NCI-H2107 (cell line): ENCODE results near the gene M6PR.

Source experiments
- DNase-seq: peaks from one replicate; lab custom pipeline; 2025; lab: John Stamatoyannopoulos, UW

M6PR gene

DNA sequence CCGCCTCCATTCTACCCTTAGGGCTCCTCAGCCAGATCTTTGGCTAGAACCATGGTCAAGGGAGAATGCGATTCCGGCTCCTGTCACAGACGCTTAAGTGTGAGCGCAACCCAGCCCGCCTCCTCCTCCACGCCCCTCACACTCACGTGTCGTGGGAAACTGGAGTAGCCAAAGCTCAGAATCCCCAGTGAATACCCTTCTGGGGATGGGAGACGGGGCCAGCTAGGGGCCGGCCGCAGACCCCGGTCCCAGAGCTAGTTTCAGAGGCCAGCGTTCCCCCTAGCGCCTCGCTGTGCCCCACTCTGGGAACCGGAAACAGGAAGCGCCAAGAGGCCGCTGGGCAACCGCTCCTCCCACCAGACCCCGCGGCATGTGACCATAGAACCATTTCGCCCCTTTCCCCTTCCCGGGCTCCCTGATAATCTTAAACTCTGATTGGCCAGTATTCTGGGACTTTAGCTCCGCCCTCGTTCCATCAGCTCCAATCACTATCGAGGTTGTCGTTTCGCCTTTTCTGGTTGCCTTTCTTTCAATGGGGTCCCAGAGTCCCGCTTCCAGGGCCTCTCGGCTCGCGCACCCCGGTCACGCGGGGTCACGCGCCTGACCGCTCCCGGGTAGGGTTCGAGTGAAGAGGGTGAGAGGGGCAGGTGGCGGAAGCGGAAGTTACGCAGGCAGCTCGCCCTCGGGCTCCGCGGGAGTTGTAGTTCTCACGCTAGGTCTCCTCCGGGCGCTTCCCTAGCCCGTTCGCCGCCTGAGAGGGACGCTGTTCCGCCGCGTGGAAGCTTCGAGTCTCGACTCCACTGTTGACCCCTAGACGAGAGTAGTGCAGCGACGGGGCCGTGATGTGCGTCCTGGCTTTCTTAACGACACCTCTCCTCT, at the start of gene M6PR:
TSS of gene M6PR (minus strand) at position 304 of the 879 bp plus-strand sequence. CDS start 3,241 bp downstream, outside the sequence.
- peak; percentile 94 for DNase-seq

DNA sequence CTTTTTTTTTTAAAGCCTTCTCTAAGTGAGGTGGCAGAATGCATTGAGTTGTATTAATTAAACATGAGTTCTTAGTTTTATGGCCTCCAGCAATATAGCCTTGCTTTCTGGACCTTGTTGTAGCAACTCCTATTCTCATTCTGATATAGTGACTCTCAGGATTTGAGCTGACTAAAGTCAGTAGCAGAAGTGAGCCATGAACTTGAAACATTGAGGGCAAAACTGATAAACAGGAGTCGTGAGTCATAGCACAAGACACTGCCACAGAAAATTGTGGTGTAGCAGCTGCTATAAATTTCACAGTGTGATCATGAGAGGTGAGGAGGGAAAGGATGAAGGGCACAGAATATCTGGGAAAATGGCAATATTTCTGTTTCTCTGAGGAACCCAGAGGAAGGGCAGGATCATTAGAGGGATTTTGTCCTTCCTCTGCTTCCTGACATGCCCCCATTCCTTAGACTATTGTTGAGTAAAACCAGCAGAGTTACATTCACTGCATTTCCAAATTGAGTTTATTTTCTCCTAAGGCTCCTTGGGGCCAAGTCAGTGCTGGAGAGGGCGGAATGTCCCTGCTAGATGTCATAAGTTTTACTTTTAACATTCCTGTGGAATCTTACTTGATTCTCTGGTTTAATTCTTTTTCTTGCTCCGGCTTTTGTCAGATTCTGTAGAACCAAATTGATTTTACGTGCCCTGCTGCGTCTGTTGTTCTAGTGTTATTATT, 47.4 kb upstream of the M6PR start:
- no peak for DNase-seq

DNA sequence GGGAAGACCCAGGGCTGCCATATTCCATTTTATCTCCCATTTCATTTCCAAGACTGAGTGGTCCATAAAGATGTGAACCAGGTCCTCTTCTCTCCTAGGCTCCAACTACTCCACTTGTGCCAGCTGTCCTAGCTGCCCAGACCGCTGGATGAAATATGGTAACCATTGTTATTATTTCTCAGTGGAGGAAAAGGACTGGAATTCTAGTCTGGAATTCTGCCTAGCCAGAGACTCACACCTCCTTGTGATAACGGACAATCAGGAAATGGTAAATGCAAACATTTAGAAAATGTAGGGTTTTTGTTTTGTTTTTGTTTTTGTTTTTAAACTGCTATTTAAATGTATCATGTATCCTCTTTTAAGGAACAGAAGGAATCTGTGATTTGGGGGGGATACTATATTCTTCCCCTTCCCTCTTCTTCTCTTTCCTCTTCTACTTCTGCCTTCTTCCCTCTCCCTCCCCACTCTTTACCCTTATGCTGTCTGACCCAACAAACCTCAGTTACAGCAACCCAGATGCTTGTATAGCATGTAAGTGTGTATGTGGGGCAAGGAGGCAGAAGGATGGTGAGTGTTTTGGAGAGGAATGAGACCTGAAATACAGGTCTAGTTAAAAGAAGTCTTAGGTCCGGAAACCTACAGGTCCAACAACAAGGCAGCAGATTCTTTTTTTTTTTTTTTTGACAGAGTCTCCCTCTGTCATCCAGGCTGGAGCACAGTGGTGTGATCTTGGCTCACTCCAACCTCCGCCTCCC, 45.8 kb upstream of the M6PR start:
- no peak for DNase-seq

DNA sequence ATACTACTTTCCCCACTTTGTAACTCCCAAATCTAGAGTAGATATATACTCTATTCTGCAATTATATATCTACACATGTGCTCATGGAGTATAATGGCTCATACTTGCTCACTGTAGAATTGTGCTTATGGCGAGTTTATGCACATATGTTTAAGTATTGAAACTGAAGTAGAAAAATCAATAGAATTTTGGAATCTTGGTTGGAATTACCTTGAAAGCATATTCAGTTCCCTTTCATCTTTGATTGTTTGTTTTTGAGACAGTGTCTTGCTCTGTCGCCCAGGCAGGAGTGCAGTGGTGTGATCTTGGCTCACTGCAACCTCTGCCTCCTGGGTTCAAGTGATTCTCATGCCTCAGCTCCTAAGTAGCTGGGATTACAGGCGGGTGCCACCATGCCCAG, 44.4 kb upstream of the M6PR start:
- no peak for DNase-seq

DNA sequence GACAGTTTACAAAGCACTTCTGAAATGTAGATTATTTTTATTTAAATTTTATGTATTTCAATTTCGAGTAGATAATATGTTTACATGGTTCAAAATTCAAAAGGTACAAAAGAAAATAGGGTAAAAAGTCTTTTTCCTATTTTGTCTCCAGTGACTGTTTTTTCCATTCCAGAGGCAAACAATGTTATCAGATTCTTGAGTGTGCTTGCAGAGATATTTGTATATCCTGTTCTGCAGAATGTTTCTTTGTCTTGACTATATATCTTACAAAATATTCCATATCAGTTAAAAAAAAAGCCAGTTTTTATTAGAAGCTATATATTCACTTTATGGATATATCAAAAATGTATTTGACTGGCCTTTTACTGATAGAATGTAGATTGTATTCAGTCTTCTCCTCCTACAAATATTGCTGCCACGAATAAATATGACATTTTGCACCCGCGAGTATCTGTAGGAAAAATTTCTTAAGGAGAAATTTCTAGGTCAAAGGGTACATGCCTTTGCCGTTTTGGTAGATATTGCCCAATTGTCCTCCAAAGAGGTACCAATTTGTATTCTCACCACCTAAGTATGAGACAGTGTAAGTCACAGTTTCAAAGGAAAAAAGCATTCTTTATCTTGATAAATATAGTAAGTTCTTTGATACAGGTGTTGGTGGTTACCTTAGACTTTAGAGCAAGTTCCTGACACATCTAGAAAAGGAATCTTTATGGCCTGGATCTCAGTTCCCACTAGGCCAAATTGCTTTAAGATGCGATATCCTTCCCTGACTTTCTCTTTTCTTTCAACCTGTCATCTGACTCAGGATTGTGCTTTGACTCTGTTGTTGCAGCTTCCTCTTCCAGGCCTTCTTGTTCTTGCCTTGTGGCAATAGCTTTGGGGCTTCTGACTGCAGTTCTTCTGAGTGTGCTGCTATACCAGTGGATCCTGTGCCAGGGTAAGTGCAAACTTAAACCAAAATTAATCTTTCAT, 42.2 kb upstream of the M6PR start:
- DNase-seq = no peak

DNA sequence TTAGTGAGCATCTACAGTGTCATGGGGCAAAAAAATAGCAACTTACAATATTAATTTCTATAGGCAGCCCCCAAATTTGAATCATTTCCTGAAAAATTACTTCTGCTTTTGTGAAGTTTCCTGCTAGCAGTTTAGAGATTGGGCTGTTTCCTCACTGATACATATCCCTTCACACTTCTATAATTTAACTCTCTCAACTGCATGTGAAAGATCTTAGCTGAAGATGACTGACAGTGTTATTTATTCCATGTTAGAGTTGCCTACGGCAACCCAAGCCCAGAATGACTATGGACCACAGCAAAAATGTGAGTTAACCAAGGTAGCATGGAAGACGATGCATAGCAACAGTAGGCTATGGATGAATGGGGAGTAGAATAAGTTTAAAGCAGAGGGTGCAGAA, 40.0 kb upstream of the M6PR start, which contains the start of gene KLRG1:
TSS of gene KLRG1 (plus strand) at position 134 of the 400 bp plus-strand sequence. CDS start at position 224, 90 bp downstream.
- no peak for DNase-seq

DNA sequence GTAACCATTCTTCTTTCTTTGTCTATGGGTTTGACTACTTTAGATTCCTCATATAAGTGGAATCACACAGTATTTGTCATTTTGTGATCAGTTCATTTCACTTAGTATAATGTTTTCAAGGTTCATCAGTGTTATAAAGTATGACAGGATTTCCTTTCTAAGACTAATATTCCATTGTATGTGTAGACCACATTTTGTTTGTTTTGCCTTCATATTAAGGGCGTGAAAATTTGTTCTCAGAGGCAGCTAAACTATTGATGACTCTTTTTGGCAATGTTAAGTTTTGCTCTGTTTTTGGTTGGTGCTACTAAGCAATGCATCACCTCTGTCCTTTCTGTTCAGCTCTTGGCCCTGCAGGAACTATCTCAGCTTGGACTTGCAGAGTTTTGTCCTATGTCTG, 38.2 kb upstream of the M6PR start:
- no peak for DNase-seq

DNA sequence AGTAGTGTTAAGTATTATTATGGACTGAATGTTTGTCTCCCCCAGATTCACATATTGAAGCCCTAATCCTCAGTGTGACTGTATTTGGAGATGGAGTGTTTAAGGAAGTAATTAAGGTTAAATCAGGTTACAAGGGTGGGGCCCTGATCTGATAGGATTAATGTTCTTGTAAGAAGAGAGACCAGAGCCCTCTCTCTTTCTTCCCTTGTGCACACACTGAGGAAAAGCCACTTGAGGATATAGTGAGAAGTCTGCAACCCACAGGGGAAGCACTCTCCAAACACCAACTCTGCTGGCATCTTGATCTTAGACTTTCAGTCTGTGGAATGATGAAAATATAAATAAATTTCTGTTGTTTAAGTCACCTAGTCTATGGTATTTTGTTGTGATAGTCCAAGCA, 37.7 kb upstream of the M6PR start:
- no peak for DNase-seq

DNA sequence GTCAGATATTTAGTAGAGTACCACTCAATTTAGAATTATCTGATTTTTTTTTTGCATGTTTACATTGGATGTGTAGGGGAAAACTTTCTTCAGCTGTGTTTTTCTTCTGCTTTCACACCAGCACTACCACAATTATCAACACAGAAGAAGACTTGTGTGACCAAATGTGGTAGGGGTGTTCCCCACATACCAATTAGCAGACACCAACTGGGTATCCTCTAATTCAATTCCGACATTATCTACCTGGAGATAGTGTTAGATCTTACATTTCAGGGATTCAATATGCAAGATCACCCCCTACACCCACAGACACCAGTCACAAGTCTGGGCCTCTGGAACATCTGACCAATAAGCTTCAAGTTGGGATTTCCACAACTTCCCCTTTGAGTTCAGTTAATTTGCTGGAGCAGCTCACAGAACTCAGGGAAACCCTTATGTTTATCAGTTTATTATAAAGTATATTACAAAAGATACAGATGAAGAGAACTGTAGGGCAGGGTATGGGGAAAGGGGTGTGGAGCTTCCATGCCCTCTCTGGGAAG, 35.8 kb upstream of the M6PR start:
- DNase-seq = no peak

DNA sequence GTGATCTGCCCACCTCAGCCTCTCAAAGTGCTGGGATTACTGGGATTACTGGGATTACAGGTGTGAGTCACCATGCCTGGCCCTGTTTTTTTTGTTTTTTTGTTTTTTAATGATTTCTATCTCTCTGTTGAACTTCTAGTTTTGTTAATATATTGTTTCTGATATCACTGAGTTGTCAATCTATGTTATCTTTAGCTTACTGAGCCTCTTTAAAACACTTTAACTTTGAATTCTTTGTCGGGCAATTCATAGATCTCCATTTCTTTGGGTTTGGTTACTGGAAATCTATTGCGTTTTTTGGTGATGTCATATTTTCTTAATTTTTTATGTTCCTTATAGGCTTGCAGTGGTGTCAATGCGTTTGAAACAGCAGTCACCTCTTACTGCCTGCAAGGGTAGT, 30.7 kb upstream of the M6PR start:
- no peak for DNase-seq

DNA sequence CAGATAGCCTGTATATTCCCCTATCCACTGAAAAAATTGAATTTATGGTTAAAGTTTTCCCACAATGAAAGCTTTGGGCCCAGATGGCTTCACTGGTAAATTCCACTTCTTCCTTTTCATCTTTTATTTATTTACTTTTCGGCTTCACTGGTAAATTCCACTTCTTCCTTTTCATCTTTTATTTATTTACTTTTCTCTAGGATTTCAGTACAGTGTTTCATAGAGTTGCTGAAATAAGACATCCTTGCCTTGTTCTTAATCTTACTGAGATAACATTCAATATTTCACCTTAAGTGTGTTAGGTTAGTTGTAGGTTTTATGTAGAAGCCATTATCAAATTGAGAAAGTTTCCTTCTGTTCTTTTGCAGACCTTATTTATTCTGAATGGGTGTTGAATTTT, 21.0 kb upstream of the M6PR start:
- DNase-seq = no peak

DNA sequence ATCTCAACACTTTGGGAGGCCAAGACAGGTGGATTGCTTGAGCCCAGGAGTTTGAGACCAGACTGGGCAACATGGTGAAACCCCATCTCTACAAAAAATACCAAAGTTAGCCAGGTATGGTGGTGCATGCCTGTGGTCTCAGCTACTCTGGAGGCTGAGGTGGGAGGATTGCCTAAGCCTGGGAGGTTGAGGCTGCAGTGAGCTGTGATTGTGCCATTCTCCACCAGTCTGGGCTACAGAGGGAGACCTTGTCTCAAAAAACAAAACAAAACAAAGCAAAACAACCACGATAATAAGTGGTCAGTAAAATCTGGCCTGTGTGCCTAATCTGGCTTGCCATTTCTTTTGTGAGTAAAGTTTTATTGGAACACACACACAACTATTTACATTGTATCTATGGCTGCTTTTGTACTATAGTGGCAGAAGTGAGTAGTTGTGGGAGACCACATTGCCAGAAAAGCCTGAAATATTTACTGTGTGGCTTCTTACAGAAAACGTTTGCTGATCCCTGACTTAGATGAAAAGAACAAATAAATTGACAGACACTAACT, 20.5 kb upstream of the M6PR start:
- DNase-seq = no peak

DNA sequence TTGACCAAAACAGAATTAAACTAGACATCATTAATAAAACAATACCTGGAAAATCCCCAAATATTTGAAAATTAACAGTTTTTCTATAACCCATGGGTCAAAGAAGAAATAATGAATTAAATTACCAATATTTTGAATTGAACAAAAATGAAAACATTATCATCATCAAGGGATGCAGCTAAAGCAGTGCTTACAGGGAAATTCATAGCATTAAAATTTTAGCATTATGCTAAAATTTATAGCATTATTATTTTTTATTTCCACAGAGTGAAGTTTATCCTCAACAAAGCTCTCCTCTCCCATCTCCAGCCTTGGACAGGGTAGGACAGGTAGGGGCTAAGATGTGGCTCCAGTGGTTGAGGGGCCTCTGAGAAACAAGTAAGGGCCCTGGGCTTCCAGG, 19.3 kb upstream of the M6PR start:
- DNase-seq = no peak

DNA sequence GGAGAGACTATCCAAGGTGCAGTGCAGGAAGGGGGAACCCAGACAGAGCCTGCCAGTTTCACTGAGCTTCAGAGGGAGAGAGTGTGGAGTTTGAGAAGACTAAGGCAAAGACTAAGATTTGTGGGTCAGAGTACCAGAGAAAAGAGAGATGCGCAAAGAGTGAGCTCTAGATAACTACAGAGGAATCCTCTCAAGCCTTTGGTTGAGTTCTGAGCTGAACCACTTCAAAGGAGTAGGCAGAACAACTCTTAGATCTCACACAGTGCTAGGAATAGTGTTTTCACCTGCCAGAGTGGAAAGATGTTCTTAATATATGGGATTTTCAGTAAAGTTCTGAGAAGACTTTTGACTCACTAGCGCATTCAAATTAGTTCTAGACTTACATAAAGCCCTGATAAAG, 10.7 kb upstream of the M6PR start:
- DNase-seq = no peak

DNA sequence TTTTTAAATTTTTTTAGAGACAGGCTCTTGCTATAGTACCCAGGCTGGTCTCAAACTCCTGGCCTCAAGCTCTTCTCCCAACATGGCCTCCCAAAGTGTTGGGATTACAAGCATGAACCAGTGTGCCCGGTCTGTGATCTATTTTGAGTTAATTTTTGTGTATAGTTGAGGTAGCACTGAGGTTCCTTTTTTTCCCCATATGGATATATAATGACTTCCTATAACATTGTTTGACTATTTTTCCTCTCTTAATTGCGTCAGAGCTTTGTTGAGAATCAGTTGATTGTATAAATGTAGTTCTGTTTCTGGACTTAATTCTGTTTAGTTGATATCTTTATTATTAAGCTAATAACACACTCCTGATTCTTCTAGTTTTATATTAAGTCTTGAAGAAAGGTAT, 8.6 kb upstream of the M6PR start:
- DNase-seq = no peak

DNA sequence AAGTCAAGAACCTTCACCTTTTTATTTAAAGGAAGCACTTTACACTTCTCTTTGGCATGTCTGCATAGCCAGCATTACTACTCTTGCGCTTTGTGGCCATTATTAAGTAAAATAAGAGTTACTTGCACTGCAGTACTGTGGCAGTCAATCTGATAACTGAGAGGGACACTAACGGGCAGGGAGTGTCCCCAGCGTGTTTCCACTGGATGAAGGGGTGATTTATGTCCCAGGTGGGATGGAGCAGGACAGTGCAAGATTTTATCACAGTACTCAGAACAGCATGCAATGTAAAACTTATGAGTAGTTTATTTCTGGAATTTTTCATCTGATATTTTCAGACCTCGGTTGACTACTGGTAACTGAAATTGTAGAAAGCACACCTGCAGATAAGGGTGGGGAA, 8.1 kb upstream of the M6PR start:
- DNase-seq = no peak

DNA sequence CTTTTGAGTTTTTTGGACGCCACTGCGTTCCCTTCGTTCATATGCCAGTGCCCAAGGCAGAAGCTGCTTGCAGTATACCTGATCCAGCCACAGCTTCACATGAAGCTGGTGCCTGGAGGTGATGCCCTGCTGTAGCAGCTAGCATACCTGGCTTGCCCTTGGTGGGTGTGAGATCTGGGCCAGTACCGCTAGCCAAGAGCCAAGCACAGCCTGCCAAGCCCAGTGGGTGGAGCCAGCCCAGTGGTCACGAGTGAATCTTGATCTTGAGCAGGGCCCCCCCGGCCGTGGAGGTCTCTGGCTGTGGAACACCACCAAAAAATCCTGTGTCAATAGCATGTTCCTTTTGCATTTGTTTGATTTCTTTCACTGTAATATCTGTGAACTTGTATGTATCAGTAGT, 7.3 kb upstream of the M6PR start:
- no peak for DNase-seq

DNA sequence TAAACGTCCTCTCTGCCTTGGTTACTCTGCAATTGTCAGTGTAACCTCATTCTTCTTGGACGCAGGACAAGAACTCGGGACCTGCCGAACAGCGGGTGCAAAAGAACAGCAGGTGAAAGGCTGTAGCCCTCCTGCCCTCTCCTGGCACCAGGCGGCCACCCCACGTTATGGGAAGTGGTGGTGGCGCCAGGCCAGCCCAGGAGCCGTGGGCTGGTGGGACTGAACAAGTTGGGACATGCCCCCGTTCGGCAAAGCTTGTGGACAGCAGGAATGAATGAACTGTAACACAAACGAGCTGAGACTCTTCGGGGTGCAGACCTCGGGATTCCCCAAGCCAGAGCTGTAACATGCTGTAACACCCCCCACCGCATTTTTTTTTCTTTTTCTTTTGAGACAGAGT, 6.6 kb upstream of the M6PR start:
- DNase-seq = no peak

DNA sequence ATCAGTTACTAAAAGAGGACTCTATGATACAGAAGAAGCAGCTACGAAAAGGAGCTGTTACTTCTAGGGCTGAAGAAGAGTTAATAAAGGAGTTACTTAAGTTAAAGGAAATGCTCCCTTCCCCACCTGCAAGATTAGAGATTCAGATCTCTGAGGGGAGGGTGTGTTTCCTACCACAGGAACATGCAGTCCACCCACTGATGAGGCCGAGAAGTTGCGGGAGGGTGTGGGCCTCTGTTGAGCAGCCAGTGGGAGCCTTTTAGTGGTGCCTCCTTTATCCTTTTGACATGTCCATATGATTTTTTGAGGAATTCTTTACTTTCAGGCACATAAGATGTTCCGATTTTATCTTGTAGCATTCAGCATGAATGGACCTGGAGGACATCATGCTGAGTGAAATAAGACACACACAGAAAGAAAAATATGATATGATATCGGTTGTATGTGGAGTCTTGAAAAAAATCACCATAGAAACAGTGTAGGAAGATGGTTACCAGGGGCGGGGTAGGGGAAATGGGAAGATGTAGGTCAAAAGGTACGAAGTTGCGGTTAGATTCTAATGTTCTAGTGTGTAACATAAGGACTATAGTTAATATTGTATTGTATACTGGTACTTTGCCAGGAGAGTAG, 4.4 kb upstream of the M6PR start:
- no peak for DNase-seq

DNA sequence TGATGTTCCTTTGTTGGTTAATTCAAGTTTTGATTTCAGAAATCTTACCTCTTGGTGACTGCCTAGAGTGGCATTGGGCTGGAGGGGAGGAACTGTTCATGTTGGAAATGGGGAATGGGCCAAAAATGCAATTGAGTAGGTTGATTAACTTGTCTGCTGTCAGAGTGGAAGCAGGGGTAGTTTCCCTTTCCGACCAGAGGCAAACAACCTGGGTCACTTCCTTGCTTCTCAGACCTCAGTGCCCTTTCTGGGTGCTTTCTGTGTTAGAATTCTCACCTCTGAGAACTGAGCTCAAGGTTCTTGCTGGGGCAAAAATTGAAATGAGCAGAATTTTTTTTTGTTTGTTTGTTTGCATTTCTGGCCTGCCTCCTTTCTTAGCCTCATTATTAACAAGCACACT, 2.3 kb upstream of the M6PR start:
- DNase-seq = no peak
